Bronchial epithelial cell (primary cell): Measurements from ENCODE around the gene DDR1. TPM values are rescaled to one million over a fixed set of nuclear protein-coding genes. Genes with fewer than 3 reads are reported as not detected.
"Not testable (repeated sequence)": the region's sequence is repeated elsewhere in the genome, so short reads cannot be mapped to it uniquely, and the experiment has no call there.

ENCODE experiments used
- DNase-seq: peaks from one replicate; pipeline ENCODE4 v3.0.0-alpha.2; 2010; ENCODE audit warnings: low read depth
- FAIRE-seq: peaks from 2 replicates; lab custom pipeline; 2011; peaks lifted over from hg19 to GRCh38; lab: Jason Lieb, UNC
- H3K27me3 ChIP-seq: 2 replicates; pipeline ENCODE4 v1.5.1; 2011; ENCODE audit warnings: low read length; ENCODE audit not compliant: control insufficient read depth, insufficient read depth
- H3K36me3 ChIP-seq: 2 replicates; pipeline ENCODE4 v1.5.1; 2011; ENCODE audit warnings: low read length; ENCODE audit not compliant: control insufficient read depth, insufficient read depth
- H3K4me3 ChIP-seq: 2 replicates; pipeline ENCODE4 v1.5.1; 2011; ENCODE audit warnings: mild to moderate bottlenecking, low read depth, low read length, control low read depth
- CTCF ChIP-seq: IDR thresholded peaks from 2 replicates; pipeline ENCODE4 v1.5.1; 2011; ENCODE audit warnings: mild to moderate bottlenecking, moderate library complexity, low read length, control low read depth, inconsistent platforms; ENCODE audit not compliant: insufficient read depth, severe bottlenecking
- total RNA-seq: library from RNA; depleted of rRNA; stranded (reverse); fragments of >200 nt; gene quantifications from 2 replicates; pipeline ENCODE4 v1.2.1, GENCODE V29; 2014

Gene DDR1
- total RNA-seq, 1 donor from 2014 or later = 149 TPM

- FAIRE-seq (no peak), DNase-seq (no peak)
- H3K36me3 ChIP-seq = no peaks in the 10 kb centered on the region
- TF ChIP-seq CTCF = no peak
- no peaks in the 10 kb centered on the region for H3K27me3 ChIP-seq
- no peak overlapping the region for H3K4me3 ChIP-seq
These were observed 36.3 kb upstream of the DDR1 start for GRCh38 chr6:30847971-30848436.

GRCh38 chr6:30849903-30850651 lies 34.2 kb upstream of the DDR1 start:
- no peak for DNase-seq
- no peaks in the 10 kb centered on the region for H3K27me3 ChIP-seq
- FAIRE-seq = no peak
- no peak overlapping the region for H3K4me3 ChIP-seq
- H3K36me3 ChIP-seq = no peaks in the 10 kb centered on the region
- TF ChIP-seq CTCF = no peak

GRCh38 chr6:30852459-30852858 lies 31.9 kb upstream of the DDR1 start:
- not testable (repeated sequence) for H3K36me3 ChIP-seq, FAIRE-seq, H3K4me3 ChIP-seq, H3K27me3 ChIP-seq, DNase-seq

- DNase-seq = no peak
- TF ChIP-seq CTCF = no peak
- no peak for FAIRE-seq
These were observed 29.9 kb upstream of the DDR1 start for GRCh38 chr6:30854285-30855040.

GRCh38 chr6:30855429-30856075 lies 28.8 kb upstream of the DDR1 start:
- no peak for FAIRE-seq

More at GRCh38 chr6:30854285-30855040, 29.9 kb upstream of the DDR1 start:
- no peaks in the 10 kb centered on the region for H3K27me3 ChIP-seq
- H3K36me3 ChIP-seq = no peaks in the 10 kb centered on the region
- no peak overlapping the region for H3K4me3 ChIP-seq

More at GRCh38 chr6:30855429-30856075, 28.8 kb upstream of the DDR1 start:
- no peaks in the 10 kb centered on the region for H3K27me3 ChIP-seq
- no peak overlapping the region for H3K4me3 ChIP-seq
- no peaks in the 10 kb centered on the region for H3K36me3 ChIP-seq
- TF ChIP-seq CTCF = no peak
- no peak for DNase-seq
